ENCODE measurements around the gene FUNDC1. TPM values are rescaled to one million over a fixed set of nuclear protein-coding genes. Genes with fewer than 3 reads are reported as not detected.

The FUNDC1 gene
- total and polyA plus RNA-seq, 4 donors, result 3.1 to 6.2 (median 4.7) TPM

DNA sequence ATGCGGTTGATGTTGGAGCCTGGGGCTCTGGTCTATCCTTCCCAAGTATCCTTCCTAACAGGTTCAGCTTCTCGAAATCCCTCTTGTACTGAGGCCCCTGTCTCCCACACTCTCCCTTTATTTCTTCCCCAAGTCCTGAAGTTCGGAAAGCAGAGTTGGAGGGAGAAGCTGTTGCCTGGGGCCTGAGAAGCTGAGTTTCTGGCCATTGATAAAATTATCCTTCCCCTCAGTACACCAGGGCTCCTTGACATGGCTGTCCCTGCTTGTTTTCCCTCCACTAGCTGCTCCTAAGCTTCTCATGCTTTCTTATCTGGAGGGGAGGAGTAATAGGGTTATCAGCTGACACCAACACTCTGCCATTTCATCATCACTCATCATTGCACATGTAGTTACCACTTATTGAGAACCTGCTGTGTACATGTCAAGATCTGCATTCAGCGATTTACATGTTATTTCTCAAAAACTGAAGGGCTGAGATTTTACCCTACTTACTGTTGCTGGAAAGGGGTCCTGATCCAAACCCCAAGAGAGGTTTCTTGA, 58.0 kb downstream of the FUNDC1 start:
- Histone ChIP-seq H3K4me1 (ENCODE audit: control insufficient read depth in 4 of 4, insufficient read depth in 4 of 4, low read length in 3 of 4) (no peaks in the 10 kb centered on the region), H3K36me3 (ENCODE audit: control insufficient read depth in 4 of 4, insufficient read depth in 3 of 4, low read depth in 1 of 4, low read length in 3 of 4) (no peaks in the 10 kb centered on the region), H3K9ac (ENCODE audit: low read depth in 1 of 2, low read length in 2 of 2) (no peak overlapping the region), H3K9me3 (ENCODE audit: control insufficient read depth in 4 of 4, low read length in 3 of 4) (peaks cover 0 to 6% (median 1%) of the 10 kb centered on the region in 4 donors), H3K4me3 (ENCODE audit: low read depth in 1 of 3, low read length in 3 of 3) (no peak overlapping the region), H3K27me3 (ENCODE audit: control insufficient read depth in 4 of 4, insufficient read depth in 4 of 4, low read length in 3 of 4) (no peaks in the 10 kb centered on the region), H3K27ac (ENCODE audit: low read depth in 1 of 2, low read length in 2 of 2) (no peak overlapping the region)
- 93% methylated on average over 4 of the region's 4 CpGs for WGBS
- TF ChIP-seq HNF4G (IDR thresholded peaks at IDR 0.05) (no peak), SP1 (IDR thresholded peaks at IDR 0.05) (no peak), YY1 (IDR thresholded peaks at IDR 0.05) (no peak), FOXA1 (IDR thresholded peaks at IDR 0.05) (no peak), GABPA (IDR thresholded peaks at IDR 0.05 in 1 of 2, conservative IDR thresholded peaks at IDR 0.05 in 1 of 2) (no peak), NR2F2 (IDR thresholded peaks at IDR 0.05) (no peak), JUND (IDR thresholded peaks at IDR 0.05) (no peak), RXRA (IDR thresholded peaks at IDR 0.05) (no peak), EGR1 (IDR thresholded peaks at IDR 0.05; ENCODE audit: low read depth in 2 of 2) (no peak), RAD21 (IDR thresholded peaks at IDR 0.05) (no peak), TAF1 (conservative IDR thresholded peaks at IDR 0.05) (no peak), FOXA2 (IDR thresholded peaks at IDR 0.05) (no peak), HNF4A (conservative IDR thresholded peaks at IDR 0.05) (no peak)
- TF ChIP-seq, protein P1, sequence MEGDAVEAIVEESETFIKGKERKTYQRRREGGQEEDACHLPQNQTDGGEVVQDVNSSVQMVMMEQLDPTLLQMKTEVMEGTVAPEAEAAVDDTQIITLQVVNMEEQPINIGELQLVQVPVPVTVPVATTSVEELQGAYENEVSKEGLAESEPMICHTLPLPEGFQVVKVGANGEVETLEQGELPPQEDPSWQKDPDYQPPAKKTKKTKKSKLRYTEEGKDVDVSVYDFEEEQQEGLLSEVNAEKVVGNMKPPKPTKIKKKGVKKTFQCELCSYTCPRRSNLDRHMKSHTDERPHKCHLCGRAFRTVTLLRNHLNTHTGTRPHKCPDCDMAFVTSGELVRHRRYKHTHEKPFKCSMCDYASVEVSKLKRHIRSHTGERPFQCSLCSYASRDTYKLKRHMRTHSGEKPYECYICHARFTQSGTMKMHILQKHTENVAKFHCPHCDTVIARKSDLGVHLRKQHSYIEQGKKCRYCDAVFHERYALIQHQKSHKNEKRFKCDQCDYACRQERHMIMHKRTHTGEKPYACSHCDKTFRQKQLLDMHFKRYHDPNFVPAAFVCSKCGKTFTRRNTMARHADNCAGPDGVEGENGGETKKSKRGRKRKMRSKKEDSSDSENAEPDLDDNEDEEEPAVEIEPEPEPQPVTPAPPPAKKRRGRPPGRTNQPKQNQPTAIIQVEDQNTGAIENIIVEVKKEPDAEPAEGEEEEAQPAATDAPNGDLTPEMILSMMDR (IDR thresholded peaks at IDR 0.05; ENCODE audit: low read depth, low read length, missing input control), result no peak
- TF ChIP-seq, protein P2, sequence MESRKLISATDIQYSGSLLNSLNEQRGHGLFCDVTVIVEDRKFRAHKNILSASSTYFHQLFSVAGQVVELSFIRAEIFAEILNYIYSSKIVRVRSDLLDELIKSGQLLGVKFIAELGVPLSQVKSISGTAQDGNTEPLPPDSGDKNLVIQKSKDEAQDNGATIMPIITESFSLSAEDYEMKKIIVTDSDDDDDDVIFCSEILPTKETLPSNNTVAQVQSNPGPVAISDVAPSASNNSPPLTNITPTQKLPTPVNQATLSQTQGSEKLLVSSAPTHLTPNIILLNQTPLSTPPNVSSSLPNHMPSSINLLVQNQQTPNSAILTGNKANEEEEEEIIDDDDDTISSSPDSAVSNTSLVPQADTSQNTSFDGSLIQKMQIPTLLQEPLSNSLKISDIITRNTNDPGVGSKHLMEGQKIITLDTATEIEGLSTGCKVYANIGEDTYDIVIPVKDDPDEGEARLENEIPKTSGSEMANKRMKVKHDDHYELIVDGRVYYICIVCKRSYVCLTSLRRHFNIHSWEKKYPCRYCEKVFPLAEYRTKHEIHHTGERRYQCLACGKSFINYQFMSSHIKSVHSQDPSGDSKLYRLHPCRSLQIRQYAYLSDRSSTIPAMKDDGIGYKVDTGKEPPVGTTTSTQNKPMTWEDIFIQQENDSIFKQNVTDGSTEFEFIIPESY (IDR thresholded peaks at IDR 0.05), result no peak
- TF ChIP-seq, protein P3, sequence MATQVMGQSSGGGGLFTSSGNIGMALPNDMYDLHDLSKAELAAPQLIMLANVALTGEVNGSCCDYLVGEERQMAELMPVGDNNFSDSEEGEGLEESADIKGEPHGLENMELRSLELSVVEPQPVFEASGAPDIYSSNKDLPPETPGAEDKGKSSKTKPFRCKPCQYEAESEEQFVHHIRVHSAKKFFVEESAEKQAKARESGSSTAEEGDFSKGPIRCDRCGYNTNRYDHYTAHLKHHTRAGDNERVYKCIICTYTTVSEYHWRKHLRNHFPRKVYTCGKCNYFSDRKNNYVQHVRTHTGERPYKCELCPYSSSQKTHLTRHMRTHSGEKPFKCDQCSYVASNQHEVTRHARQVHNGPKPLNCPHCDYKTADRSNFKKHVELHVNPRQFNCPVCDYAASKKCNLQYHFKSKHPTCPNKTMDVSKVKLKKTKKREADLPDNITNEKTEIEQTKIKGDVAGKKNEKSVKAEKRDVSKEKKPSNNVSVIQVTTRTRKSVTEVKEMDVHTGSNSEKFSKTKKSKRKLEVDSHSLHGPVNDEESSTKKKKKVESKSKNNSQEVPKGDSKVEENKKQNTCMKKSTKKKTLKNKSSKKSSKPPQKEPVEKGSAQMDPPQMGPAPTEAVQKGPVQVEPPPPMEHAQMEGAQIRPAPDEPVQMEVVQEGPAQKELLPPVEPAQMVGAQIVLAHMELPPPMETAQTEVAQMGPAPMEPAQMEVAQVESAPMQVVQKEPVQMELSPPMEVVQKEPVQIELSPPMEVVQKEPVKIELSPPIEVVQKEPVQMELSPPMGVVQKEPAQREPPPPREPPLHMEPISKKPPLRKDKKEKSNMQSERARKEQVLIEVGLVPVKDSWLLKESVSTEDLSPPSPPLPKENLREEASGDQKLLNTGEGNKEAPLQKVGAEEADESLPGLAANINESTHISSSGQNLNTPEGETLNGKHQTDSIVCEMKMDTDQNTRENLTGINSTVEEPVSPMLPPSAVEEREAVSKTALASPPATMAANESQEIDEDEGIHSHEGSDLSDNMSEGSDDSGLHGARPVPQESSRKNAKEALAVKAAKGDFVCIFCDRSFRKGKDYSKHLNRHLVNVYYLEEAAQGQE (IDR thresholded peaks at IDR 0.05), result no peak
- TF ChIP-seq, protein P4, sequence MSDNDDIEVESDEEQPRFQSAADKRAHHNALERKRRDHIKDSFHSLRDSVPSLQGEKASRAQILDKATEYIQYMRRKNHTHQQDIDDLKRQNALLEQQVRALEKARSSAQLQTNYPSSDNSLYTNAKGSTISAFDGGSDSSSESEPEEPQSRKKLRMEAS (IDR thresholded peaks at IDR 0.05), result no peak
- TF ChIP-seq, protein P5, sequence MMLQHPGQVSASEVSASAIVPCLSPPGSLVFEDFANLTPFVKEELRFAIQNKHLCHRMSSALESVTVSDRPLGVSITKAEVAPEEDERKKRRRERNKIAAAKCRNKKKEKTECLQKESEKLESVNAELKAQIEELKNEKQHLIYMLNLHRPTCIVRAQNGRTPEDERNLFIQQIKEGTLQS (IDR thresholded peaks at IDR 0.05), result no peak
- peak; percentile 32 for DNase-seq (ENCODE audit: low spot score)

Measured in liver (tissue), 9 donors.